GM23248 (cell line): Measurements from ENCODE around the gene STOM.

Source experiments
- EZH2 ChIP-seq: fragments of 200-600 bp; sonication (generic); IDR thresholded peaks from 2 replicates; pipeline ENCODE4 v1.6.1; 2018; ENCODE audit warnings: antibody characterized with exemption, mild to moderate bottlenecking; ENCODE audit not compliant: insufficient read depth, poor library complexity, severe bottlenecking
- EZH2phosphoT487 ChIP-seq: fragments of 200-600 bp; sonication (generic); IDR thresholded peaks from 2 replicates; pipeline ENCODE4 v1.6.1; 2018; ENCODE audit warnings: antibody characterized with exemption, moderate library complexity, mild to moderate bottlenecking, low read depth; ENCODE audit not compliant: insufficient read depth

GRCh38 chr9:121372239-121373010, 2.4 kb upstream of the STOM start:
- TF ChIP-seq EZH2phosphoT487 (no peak), EZH2 (no peak)
